NCI-H460 (cell line): ENCODE results near the gene FLNA. TPM values are rescaled to one million over a fixed set of nuclear protein-coding genes. Genes with fewer than 3 reads are reported as not detected.

Experiments
- DNase-seq: peaks from one replicate; pipeline ENCODE4 v3.0.0-alpha.2; 2016; ENCODE audit warnings: low read depth; ENCODE audit errors: extremely low read depth
- total RNA-seq: library from RNA; depleted of rRNA; stranded (reverse); fragments of >200 nt; shearing (Covaris generic); gene quantifications from 2 replicates; pipeline ENCODE4 v1.2.3, GENCODE V29; 2014

The FLNA gene
- total RNA-seq, 1 experiment from 2014 or later = 901 TPM

- DNase-seq = no peak
Observed at GRCh38 chrX:154376774-154377173, 2.3 kb upstream of the FLNA start.

- DNase-seq = no peak
Observed at GRCh38 chrX:154375156-154375504, 696 bp upstream of the FLNA start.

GRCh38 chrX:154373340-154374306 is 811 bp downstream of the FLNA start:
- DNase-seq = peak; percentile 58

GRCh38 chrX:154372612-154373022 is 1.8 kb downstream of the FLNA start:
- DNase-seq = no peak

GRCh38 chrX:154371789-154372300 is 2.6 kb downstream of the FLNA start:
- no peak for DNase-seq

- peak; percentile 95 for DNase-seq
Observed at GRCh38 chrX:154371017-154371788, 3.2 kb downstream of the FLNA start.

GRCh38 chrX:154370300-154371016 is 4.0 kb downstream of the FLNA start:
- no peak for DNase-seq

GRCh38 chrX:154369449-154370299 is 4.8 kb downstream of the FLNA start:
- DNase-seq = peak; percentile 80

- peak; percentile 86 for DNase-seq
Observed at GRCh38 chrX:154368630-154369448, 5.6 kb downstream of the FLNA start.

- no peak for DNase-seq
Observed at GRCh38 chrX:154367474-154368308, 6.7 kb downstream of the FLNA start.

- no peak for DNase-seq
Observed at GRCh38 chrX:154366666-154367055, 7.8 kb downstream of the FLNA start.

GRCh38 chrX:154365997-154366665 is 8.3 kb downstream of the FLNA start:
- DNase-seq = no peak

- DNase-seq = no peak
Observed at GRCh38 chrX:154365052-154365600, 9.3 kb downstream of the FLNA start.

GRCh38 chrX:154363706-154364439 is 10.6 kb downstream of the FLNA start:
- DNase-seq = no peak

- no peak for DNase-seq
Observed at GRCh38 chrX:154362085-154362742, 12.2 kb downstream of the FLNA start.

- no peak for DNase-seq
Observed at GRCh38 chrX:154360155-154360713, 14.2 kb downstream of the FLNA start.
